HG03558 (cell line): ENCODE results near the gene CCDC92B.
"Not testable (repeated sequence)": the region's sequence is repeated elsewhere in the genome, so short reads cannot be mapped to it uniquely, and the experiment has no call there.

ENCODE experiments used
- ATAC-seq: cut with Tn5 transposase; IDR thresholded peaks from one replicate; pipeline ENCODE4 v1.9.1; 2021; ENCODE audit warnings: moderate number of reproducible peaks; ENCODE audit not compliant: unreplicated experiment; ENCODE audit errors: extremely low read depth

Gene CCDC92B

DNA sequence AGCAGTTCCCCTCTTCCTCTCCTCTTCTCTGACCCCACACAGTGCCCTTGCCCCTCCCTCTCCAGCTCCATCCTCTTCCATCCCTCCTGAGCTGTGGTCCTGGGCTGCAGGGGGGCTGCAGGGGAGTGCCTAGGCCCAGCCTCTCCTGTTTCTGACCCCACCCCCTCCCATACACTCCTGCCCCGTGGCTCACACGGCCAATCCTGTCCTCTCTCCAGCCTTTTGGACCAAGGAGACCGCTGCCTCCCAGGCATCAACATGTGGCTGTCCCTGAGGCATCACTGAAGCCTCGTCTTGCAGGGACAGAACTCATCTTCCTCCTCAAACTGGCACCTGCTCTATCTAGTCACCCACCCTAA, 44.6 kb downstream of the CCDC92B start:
- no peak for ATAC-seq

GRCh38 chr17:2704031-2704889, 45.2 kb downstream of the CCDC92B start:
- no peak for ATAC-seq

GRCh38 chr17:2703606-2704005, 45.8 kb downstream of the CCDC92B start:
- no peak for ATAC-seq

GRCh38 chr17:2703181-2703580, 46.3 kb downstream of the CCDC92B start:
- ATAC-seq = no peak

DNA sequence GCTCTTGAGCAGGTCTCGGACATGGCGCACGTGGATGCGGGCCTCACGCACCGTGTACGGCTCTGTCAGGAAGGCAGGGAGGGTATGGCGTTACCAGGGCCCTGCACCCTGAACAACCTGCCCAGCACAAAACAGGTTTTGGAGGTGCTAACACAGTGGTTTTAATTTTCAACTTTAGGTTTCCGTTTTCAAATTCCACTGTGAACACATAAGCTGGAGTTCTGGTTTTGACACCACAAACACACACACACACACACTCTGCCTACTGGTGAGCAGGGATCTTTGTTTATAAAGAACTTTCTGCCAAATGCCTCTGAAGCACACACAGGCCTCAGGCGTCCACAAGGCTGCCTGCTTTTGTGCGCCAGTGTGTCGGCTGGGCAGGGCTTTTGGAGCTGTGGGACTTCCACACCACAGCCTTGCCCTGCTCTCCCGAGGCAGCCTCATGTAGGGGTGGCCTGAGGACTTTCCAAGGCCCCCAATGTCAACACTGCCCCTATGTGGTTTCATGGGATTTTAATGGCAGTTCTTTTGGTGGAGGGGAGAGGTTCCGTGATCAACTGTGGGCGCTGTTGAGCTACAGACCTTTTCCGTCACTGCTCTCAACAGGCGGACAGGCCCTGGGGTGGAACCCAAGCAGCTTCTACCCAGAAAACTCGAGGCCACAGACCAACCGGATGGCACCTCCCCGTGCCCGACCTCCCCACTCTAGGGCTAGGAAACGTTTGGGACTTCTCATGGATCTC, 47.3 kb downstream of the CCDC92B start:
- no peak for ATAC-seq

GRCh38 chr17:2701161-2701995, 48.1 kb downstream of the CCDC92B start:
- no peak for ATAC-seq

- no peak for ATAC-seq
These were observed 48.8 kb downstream of the CCDC92B start for GRCh38 chr17:2700491-2701141.

DNA sequence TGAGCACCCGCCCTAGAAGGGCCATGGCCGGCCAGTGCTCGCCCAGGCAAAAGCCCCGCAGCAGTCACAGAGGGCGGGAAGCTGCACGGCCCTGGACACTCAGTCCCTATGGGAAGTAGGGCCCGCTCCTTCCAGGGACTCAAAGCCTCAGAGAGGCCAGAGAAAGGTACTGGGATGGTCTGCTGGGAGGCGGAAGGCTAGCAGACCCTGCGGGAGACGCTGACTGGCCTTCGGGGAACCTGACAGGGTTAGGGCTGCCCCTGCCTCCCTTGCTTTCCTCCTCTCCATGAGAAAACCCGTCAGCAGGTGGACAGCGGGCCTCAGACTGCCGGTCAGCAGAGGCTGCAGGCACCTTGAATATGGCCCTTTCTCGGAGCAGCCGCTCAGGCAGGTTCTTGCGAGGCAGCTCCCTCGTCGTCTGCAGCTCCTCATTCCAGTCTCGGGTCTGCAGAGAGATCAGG, 49.4 kb downstream of the CCDC92B start:
- ATAC-seq = no peak

DNA sequence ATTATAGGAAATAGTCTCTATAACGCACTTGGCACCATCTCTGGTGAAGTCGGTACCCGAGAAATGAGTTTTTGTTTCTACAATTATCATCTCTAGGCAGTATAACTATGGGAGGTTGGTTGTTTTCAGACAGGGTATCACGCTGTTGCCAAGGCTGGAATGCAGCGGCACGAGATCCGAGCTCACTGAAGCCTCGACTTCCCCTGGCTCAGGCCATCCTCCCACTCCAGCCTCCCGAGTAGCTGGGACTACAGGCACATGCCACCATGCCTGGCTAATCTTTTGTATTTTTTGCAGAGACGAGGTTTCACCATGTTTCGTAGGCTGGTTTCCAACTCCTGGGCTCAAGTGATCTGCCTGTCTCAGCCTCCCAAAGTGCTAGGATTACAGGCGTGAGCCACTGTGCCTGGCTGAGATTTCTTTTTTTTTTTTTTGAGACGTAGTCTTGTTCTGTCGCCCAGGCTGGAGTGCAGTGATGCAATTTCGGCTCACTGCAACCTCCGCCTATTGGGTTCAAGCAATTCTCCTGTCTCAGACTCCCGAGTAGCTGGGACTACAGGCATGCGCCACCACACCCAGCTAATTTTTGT, 50.1 kb downstream of the CCDC92B start:
- ATAC-seq = not testable (repeated sequence)

DNA sequence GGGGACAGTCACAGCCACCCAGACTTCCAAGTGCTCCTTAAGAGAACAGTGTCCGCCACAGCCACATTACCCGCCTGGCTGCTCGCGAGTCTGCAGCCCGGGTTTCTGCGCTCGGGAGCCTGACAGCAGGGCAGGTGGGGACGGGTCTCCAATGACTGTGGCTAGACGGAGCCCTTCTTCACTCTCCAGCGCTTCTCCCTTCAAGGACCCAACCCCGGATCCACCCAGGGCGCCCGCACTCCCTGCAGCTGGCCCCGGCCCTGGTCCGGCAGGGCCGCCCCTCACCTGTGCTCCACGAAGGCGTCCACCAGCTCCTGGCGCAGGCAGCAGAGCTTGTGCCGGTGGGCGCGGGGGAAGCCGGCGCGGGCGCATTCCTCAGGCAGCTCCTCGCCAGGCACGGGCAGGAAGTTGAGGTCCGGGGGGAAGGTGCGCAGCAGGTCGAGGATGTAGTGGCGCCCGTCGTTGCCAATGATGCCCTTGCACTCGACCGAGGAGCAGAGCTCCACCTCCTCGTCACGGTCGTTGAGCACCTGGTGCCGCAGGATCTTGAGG, 51.8 kb downstream of the CCDC92B start:
- ATAC-seq = no peak

DNA sequence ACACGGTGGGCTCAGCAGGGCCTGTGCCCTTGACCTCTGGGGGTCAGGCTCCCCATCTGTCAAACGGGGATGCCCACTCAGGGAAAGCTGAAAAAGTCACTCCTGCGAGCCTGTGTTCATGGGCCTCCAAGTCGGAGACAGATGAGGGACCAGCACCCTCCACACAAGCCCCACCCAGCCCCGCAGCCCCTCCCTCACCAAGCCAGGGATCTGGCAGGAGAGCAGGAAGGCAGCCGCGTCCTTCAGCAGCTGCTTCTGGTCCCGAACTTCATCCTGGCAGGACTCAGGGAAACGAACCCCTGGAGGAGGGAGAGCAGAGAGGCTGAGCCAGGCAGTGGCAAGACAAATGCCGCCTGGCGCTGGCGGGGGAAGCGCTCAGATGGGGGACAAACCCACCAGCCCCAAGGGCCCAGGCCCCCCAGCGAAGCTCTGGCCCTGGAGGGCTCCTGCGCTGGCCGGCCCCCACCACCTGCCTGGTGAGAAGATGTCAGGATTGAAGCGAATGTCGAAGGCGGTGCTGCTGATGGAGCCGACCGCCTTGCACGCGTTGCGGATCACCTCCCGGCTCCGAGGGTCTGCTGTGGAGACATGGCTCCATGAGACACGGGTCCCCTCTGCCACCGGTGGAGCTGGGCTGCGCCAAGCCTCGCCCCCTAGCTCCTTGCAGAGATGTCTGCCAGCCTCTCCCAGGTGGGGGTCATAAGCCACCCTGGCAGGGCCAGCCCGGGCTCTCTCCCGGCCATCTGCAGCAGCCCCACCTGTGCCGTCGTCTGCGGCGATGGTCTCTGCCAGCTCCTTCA, 53.3 kb downstream of the CCDC92B start:
- ATAC-seq = no peak

DNA sequence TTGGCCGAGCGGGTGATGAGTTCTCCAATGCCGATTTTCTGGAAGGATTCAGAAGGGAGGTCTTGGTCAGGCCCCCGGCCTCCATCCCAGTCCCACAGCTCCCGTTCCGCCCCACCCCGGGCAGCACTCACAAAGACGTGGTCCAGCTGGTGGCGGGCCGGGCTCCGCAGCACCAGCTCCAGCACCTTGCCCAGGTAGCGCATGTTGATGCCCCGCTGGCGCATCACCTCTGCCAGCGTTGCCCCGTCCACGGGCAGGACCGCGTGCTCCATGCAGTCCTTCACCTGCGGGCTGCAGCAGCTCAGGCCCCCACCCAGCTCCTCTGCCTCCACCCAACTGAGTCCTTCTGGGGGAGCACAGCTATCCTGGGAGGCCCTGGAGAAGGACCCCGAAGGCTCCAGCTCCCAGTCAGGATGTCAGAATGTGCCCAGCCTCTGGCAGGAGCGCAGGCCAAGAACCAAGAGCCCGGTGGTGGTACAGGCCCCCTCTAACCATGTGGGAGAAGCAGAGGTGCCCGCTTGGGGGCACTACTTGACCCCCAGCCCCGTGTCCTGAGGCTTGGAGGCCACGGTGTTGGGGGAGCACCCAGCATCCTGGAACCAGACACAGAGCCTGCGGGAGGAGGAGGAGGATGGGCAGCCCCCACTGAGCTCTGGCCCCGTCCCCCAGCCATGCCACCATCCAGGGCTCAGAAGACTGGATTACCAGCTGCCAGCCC, 54.0 kb downstream of the CCDC92B start:
- ATAC-seq = no peak

GRCh38 chr17:2694381-2695242, 54.8 kb downstream of the CCDC92B start:
- no peak for ATAC-seq

DNA sequence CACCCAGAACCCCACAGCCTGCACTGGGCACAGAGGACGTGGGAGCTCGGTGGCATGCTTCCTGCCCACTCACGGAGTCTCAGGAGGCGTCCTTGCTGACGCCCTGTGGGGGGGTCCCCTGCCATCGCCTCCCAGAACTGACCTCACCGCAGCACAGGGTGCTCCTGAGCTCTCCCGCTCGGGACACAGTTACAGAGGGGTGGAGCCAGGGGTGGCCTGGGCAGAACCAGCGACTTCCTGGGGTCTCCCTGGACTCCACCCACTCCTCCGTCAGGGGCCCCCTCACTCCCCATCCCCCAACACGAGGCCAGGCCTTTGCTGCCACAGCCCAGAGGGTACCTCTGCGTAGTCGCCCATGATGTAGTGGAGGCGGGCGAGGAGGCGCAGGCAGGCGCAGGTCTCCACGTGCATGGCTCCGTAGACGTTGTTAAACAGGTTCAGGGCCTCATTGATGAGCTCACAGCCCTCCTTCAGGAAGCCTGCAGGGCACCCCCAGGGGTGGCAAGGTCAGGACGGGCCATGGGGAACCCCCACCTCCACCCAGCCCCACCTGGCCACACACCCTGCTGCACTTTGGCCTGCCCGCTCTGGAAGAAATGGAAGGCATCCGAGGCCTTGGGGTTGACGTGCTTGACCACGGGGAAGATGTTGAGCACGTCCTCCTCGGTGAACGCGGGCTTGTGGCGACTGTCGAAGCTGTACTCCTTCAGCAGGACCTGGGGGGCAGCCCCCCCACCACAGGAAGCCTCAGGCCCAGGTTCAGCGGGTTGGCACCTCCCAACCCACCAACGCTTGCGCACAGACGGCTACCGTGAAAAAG, 55.7 kb downstream of the CCDC92B start:
- ATAC-seq = no peak

DNA sequence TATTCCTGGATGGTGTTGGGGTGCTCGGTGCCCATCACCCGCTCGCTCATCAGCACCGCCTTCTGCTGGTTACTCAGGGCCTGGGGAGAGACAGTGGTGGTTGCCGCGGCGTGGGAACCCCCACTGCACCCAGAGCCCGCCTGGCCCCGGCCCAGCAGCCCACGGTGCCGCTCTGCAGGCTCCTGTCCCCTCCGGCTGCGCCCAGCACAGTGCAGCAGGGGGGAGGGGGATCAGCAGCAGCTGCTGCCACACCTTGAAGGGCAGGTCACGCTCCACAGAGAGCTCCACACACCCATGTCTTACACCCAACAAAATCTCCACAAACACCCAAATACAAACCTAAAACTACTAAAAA, 56.7 kb downstream of the CCDC92B start:
- no peak for ATAC-seq

GRCh38 chr17:2691965-2692780, 57.3 kb downstream of the CCDC92B start:
- no peak for ATAC-seq
